ENCODE data around the gene B4GALNT3. TPM values are rescaled to one million over a fixed set of nuclear protein-coding genes. Genes with fewer than 3 reads are reported as not detected.

Gene B4GALNT3
- total and polyA plus RNA-seq, 2 of the 13 experiments (the other 11 are each of a cell fraction or from before 2014, with no cell fraction given) = 3.2 to 4.4 TPM

GRCh38 chr12:593396-594270 lies 133.9 kb downstream of the B4GALNT3 start (continued):
- no peak for TF ChIP-seq SP5 (CRISPR knock-in tag; IDR thresholded peaks at IDR 0.05; ENCODE audit: borderline replicate concordance, low read depth)
- TF ChIP-seq THAP8 (CRISPR knock-in tag; IDR thresholded peaks at IDR 0.05; ENCODE audit: borderline replicate concordance) = no peak
- no peak for TF ChIP-seq PAF1 (CRISPR knock-in tag; IDR thresholded peaks at IDR 0.05)
- no peak for TF ChIP-seq ZNF546 (CRISPR knock-in tag; conservative IDR thresholded peaks at IDR 0.05)
- TF ChIP-seq BORCS8-MEF2B (CRISPR knock-in tag; IDR thresholded peaks at IDR 0.05) = no peak
- no peak for TF ChIP-seq NFRKB (IDR thresholded peaks at IDR 0.05)
- no peak for TF ChIP-seq FOXA3 (CRISPR knock-in tag; IDR thresholded peaks at IDR 0.05)
- no peak for TF ChIP-seq ZNF530 (CRISPR knock-in tag; IDR thresholded peaks at IDR 0.05; ENCODE audit: low read depth)
- no peak for TF ChIP-seq AKNA (CRISPR knock-in tag; IDR thresholded peaks at IDR 0.05; ENCODE audit: borderline replicate concordance)
- TF ChIP-seq ZNF180 (CRISPR knock-in tag; IDR thresholded peaks at IDR 0.05; ENCODE audit: borderline replicate concordance, low read depth) = no peak
